NCI-H2107 (cell line): Measurements from ENCODE around the gene NCAPG2.

Source experiments
- DNase-seq: peaks from one replicate; lab custom pipeline; 2025; lab: John Stamatoyannopoulos, UW

The NCAPG2 gene

DNA sequence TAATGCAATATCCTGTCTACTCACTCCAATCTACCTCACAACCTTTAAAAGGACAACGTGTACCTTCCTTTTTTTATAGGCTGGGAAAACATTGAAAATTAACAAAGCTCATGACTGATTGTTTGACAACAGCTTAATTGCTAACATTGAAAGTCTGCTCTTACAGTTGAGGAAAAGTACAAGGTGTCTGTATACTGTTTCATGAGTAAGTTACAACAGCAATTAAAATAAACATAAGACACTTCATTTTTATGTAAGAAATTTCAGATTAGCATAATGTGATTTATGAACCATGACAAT is 28.6 kb upstream of the NCAPG2 start:
- no peak for DNase-seq

GRCh38 chr7:158732494-158733219 is 28.1 kb upstream of the NCAPG2 start:
- no peak for DNase-seq

- DNase-seq: no peak
Observed at GRCh38 chr7:158731761-158732160, 27.2 kb upstream of the NCAPG2 start.

GRCh38 chr7:158730383-158731346 is 26.1 kb upstream of the NCAPG2 start:
- DNase-seq: no peak

GRCh38 chr7:158729646-158730382 is 25.2 kb upstream of the NCAPG2 start:
- no peak for DNase-seq

DNA sequence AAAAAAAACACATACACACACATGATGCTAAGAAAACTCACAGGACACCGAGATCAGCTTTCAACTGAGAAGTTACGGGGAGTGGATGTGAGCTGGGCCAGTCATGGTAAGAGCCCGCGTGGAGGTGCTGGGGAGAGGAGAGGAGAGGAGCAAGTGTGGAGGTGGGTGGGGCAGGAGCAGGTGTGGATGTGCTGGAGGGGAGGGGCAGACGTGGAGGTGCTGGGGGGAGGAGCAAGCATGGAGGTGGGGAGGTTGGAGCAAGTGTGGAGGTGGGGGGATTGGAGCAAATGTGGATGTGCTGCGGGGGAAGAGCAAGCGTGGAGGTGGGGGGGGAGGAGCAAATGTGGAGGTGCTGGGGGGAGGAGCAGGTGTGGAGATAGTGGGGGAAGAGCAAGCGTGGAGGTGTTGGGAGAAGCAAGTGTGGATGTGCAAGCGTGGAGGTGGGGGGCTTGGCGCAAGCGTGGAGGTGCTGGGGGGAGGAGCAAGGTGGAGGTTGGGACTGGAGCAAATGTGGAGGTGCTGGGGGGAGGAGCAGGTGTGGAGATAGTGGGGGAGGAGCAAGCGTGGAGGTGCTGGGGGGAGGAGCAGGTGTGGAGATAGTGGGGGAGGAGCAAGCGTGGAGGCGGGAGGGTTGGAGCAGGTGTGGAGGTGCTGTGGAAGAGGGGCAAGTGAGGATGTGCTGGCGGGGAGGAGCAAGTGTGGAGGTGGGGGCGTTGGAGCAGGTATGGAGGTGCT is 24.5 kb upstream of the NCAPG2 start:
- no peak for DNase-seq

- DNase-seq: no peak
Observed at GRCh38 chr7:158727690-158728089, 23.1 kb upstream of the NCAPG2 start.

- no peak for DNase-seq
Observed at GRCh38 chr7:158726277-158726807, 21.7 kb upstream of the NCAPG2 start.

DNA sequence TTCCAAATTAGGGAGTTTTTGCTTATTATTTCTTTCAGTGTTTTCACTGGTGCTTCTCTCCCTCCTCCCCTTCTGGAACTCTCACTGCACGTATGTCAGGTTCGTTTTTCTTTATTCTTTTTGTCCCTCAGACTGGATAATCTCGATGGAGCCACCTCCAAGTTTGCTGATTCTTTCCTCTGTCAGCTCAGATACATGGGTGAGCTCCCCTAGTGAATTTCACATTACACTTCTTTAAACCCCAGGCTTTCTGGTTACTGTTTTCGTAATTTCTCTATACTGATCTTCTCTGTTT is 20.8 kb upstream of the NCAPG2 start:
- DNase-seq: no peak

DNA sequence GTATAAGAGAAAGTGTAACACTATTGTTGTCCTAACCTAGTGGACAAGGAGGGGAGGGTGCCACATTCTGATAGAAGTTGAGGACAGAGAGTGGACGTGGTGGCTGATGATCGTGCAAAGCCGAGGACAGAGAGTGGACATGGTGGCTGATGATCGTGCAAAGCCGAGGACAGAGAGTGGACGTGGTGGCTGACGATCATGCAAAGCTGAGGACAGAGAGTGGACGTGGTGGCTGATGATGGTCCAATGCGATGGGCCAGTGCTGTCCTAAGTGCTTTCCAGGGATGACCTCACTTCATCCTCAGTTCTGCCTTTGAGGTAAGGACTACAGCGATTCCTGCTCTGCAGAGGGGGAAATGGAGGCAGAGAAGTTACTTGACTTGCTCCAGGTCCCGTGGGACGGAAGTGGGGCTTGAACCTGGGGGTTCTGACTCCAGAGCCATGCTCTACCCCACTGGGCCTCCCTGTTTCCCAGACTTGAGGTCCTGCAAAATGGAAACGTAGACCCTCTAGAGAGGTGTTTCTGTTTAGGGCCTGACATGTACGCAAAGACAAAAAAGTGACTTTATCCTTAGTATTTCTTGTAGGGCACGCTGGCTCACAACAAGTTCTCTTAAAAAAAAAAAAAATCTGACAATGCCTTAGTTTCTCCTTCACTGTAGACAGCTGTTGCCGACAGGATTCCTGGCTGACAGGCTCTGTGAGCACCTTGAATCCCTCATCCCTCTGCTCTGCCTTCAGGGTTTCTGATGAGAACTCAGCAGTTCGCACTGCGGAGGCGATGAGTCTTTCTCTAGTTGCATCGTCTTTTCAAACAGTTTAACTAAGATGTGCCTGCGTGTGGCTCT is 20.3 kb upstream of the NCAPG2 start:
- DNase-seq: no peak

DNA sequence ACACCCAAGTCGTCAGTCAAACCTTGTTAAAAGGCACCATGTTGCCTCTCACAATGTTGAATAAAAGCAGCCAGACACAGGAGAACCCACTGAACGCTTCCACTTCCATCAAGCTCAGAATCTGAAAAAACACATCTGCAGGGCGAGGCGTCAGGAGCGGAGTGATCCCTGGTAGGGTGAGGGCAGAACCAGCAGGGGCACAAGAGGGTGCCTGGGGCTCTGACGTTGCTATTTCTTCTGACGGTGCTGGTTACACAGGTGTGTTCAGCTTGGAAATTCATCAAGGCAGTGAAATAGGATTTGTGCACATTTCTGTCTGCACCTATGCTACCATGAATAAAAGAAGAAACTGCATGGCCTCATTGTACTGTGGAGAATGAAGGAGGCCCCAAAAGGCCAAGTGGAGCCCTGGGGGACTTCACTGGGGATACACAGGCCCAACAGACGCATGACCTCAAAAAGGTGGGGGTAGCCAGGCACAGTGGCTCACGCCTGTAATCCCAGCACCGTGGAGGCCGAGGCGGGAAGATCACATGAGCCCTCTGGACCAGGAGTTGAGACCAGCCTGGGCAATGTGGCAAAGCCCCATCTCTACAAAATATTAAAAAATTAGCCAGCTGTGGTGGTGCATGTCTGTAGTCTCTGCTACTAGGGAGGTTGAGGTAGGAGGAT is 19.2 kb upstream of the NCAPG2 start:
- no peak for DNase-seq

DNA sequence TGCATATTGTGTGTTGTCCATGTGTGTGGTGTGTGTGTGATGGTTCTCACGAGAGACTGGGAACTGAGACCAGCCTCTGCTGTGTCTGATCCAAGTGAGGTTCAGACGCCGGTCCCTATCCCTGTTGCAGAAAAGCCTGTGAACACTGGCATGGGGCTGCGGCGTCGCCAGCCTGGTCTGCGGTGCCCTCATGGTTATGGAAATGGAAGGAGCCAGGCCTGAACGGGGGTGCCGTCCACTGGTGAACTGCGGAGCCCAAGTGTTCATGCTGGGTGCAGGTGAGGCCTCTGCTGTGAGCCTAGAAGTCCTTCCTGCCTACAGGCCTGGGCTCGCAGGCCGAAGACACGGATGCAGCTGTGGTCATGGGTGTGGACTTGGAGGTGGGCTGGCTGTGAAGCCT is 18.7 kb upstream of the NCAPG2 start:
- no peak for DNase-seq

- DNase-seq: no peak
Observed at GRCh38 chr7:158722574-158723237, 18.1 kb upstream of the NCAPG2 start.

DNA sequence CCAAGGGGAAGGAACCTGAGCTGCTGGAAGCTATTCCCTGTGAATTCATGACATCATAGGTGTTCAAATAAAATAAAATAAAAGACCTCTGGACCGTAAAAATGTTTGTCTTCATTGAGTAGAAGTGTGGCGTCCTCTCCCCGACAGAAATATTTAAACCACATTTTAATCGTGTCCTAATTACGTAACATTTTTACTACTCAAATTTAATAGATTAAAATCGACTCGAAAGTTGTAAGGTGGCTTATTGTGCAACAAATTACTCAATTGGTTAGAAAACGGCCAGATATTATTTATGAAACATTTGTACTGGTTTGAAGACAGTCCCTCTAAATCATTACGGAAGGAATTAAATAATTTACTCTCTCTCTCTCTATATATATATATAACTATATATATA is 15.5 kb upstream of the NCAPG2 start:
- DNase-seq: no peak

- no peak for DNase-seq
Observed at GRCh38 chr7:158716802-158717201, 12.2 kb upstream of the NCAPG2 start.

DNA sequence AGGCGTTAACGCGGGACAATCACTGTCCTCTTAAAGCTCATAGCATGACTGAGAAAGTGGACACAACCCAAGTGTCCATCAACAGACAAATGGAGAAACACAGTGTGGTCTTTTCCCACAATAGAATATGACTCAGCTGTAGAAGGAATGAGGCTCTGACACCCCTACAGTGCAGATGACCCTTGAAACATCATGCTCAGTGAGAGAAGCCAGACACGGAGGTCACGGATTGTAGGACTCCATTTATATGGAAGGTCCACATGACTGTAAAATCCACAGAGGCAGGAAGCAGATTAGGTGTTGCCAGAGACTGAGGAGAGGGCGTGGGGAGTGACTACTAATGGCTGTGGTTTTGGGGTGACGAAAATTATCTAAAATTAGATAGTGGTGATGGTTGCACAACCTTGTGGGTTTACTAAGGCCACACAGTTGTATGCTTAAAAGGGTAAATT is 6.1 kb upstream of the NCAPG2 start:
- DNase-seq: no peak

GRCh38 chr7:158707610-158708009 is 3.0 kb upstream of the NCAPG2 start:
- DNase-seq: no peak

DNA sequence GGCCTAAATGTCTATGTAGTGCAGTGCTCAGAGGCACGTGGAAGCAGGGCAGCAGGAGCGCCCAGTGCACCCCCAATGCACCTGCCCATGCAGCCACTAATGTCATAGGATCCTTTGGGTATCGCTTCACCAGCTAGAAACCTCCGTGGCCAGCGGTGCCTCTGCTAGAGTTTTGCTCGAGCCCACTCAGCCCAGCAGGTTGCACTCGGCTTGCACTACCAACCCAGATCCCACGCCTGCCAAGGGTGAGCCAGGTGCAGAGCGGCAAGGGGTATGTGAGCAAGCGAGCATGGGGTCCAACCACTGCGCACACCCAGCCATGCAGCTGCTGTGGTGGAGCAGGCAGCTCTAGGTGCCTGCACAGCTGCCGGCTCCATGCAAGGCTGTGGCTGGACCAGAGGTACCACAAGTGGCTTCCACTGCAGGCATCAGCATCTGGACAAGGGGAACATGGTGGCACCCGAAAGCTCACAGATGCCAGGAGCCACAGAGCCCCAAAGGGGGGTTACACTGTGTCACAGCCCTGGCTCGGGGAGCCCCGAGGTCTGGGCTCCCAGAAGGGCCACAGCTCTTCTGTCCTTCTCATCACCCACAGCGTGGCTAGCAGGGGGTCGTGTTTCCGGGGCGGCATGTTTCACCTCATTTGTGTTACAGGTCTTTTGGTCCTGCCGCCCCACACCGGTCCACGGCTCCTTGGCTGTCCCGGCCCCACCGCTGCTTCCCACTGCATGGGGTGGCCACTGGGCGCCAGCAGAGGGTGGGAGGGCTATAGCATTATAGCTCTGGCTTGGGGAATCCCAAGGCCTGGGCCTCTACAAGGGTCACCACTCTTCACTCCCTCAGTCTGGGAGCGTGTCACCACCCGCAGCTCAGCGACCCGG is 2.3 kb upstream of the NCAPG2 start:
- no peak for DNase-seq

DNA sequence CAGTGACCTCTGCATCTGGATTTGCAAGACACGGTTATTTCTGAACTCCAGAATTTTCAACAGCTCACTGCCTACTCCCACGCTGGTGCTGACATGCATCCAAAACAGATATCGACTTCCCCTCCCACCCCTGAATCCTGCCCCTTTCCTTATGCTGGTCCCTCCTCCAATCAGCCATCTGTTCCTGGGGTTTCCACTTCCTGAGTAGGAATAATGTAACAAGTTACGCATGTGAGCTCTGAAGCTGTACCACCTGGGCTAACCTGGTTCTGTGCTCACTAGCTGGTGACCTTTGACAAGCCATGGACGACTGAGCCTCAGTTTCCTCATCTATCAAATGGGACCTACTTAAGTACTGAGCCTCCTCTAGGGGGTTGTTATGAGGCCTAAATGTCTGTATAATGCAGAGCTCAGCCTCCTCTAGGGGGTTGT is 1.7 kb upstream of the NCAPG2 start:
- no peak for DNase-seq
